Glutamatergic neuron (in vitro differentiated cells): ENCODE measurements around the gene HOXB5. TPM values are rescaled to one million over a fixed set of nuclear protein-coding genes. Genes with fewer than 3 reads are reported as not detected.

Experiments used
- DNase-seq: peaks from one replicate; pipeline ENCODE4 v3.0.0; 2022
- H3K27ac Mint-ChIP-seq: one replicate; pipeline ENCODE4 v1.8.0; 2020; ENCODE audit warnings: mild to moderate bottlenecking, mixed read lengths, inconsistent platforms; ENCODE audit not compliant: unreplicated experiment
- H3K27me3 Mint-ChIP-seq: one replicate; pipeline ENCODE4 v1.8.0; 2020; ENCODE audit warnings: mild to moderate bottlenecking, moderate library complexity, mixed read lengths, inconsistent platforms; ENCODE audit not compliant: unreplicated experiment
- H3K36me3 Mint-ChIP-seq: one replicate; pipeline ENCODE4 v1.8.0; 2020; ENCODE audit warnings: mild to moderate bottlenecking, mixed read lengths, inconsistent platforms; ENCODE audit not compliant: unreplicated experiment
- H3K4me1 Mint-ChIP-seq: one replicate; pipeline ENCODE4 v1.8.0; 2020; ENCODE audit warnings: mild to moderate bottlenecking, low read depth, mixed read lengths, inconsistent platforms; ENCODE audit not compliant: unreplicated experiment
- H3K4me3 Mint-ChIP-seq: one replicate; pipeline ENCODE4 v1.8.0; 2020; ENCODE audit warnings: mild to moderate bottlenecking, mixed read lengths, inconsistent platforms; ENCODE audit not compliant: unreplicated experiment
- H3K9me3 Mint-ChIP-seq: one replicate; pipeline ENCODE4 v1.8.0; 2020; ENCODE audit warnings: mild to moderate bottlenecking, moderate library complexity, mixed read lengths, inconsistent platforms; ENCODE audit not compliant: unreplicated experiment
- CTCF ChIP-seq: fragments of 200-600 bp; sonication (generic); IDR thresholded peaks from one replicate; pipeline ENCODE4 v1.5.0; 2021; ENCODE audit not compliant: partially characterized antibody, unreplicated experiment
- total RNA-seq: library from RNA; stranded (reverse); fragmentation: NEBNext Ultra II Directional; extraction: Animal tissue kit (Norgen Biotek cat#: 25700); gene quantifications from one replicate; pipeline ENCODE4 v1.2.1, GENCODE V29; 2021; ENCODE audit not compliant: unreplicated experiment

The HOXB5 gene
- total RNA-seq, 1 donor from 2014 or later, result not detected

- no peak overlapping the region for H3K4me3 Mint-ChIP-seq
Observed at GRCh38 chr17:48628649-48629410, 35.3 kb upstream of the HOXB5 start.

GRCh38 chr17:48627623-48628521 lies 34.3 kb upstream of the HOXB5 start:
- H3K27me3 Mint-ChIP-seq, result peaks cover 30% of the 10 kb centered on the region
- H3K36me3 Mint-ChIP-seq, result no peaks in the 10 kb centered on the region
- H3K4me3 Mint-ChIP-seq, result no peak overlapping the region
- no peak for DNase-seq
- H3K9me3 Mint-ChIP-seq, result peaks cover 5% of the 10 kb centered on the region
- TF ChIP-seq CTCF, result no peak
- H3K27ac Mint-ChIP-seq, result no peak overlapping the region
- no peaks in the 10 kb centered on the region for H3K4me1 Mint-ChIP-seq

More at GRCh38 chr17:48628649-48629410, 35.3 kb upstream of the HOXB5 start:
- no peak for DNase-seq
- Mint-ChIP-seq H3K4me1 (no peaks in the 10 kb centered on the region), H3K27me3 (peaks cover 26% of the 10 kb centered on the region), H3K9me3 (peaks cover 5% of the 10 kb centered on the region), H3K27ac (no peak overlapping the region), H3K36me3 (no peaks in the 10 kb centered on the region)
- TF ChIP-seq CTCF, result no peak

- DNase-seq, result no peak
- peaks cover 30% of the 10 kb centered on the region for H3K27me3 Mint-ChIP-seq
- TF ChIP-seq CTCF, result no peak
- no peaks in the 10 kb centered on the region for H3K4me1 Mint-ChIP-seq
- H3K9me3 Mint-ChIP-seq, result peaks cover 6% of the 10 kb centered on the region
- H3K36me3 Mint-ChIP-seq, result no peaks in the 10 kb centered on the region
- no peak overlapping the region for H3K27ac Mint-ChIP-seq
- H3K4me3 Mint-ChIP-seq, result no peak overlapping the region
Observed at GRCh38 chr17:48627118-48627597, 33.6 kb upstream of the HOXB5 start.

GRCh38 chr17:48626245-48627117 lies 32.9 kb upstream of the HOXB5 start, which contains the start of gene HOXB9:
Gene HOXB9 (minus strand): TSS chr17:48626358. CDS start chr17:48626269, 89 bp downstream.
- Mint-ChIP-seq H3K4me3 (peak within 1 kb of the TSS; percentile 35), H3K36me3 (no peaks in the 10 kb centered on the region), H3K27me3 (peaks cover 33% of the 10 kb centered on the region), H3K4me1 (no peaks in the 10 kb centered on the region), H3K9me3 (peaks cover 6% of the 10 kb centered on the region), H3K27ac (no peak within 1 kb of the TSS)
- no peak for DNase-seq
- no peak for TF ChIP-seq CTCF
